Stimulated activated CD8-positive, alpha-beta memory T cell treated with anti-CD3 and anti-CD28 coated beads, Interleukin-15, amount 100 ng/mL, for 1 hour (primary cell): Measurements from ENCODE around the gene BCKDHB.
"Not testable (repeated sequence)": the region's sequence is repeated elsewhere in the genome, so short reads cannot be mapped to it uniquely, and the experiment has no call there.

Source experiments
- DNase-seq: peaks from one replicate; pipeline ENCODE4 v3.0.0-alpha.2; 2020; ENCODE audit warnings: low read depth

The BCKDHB gene

GRCh38 chr6:80209430-80209829 is 103.0 kb downstream of the BCKDHB start:
- no peak for DNase-seq

DNA sequence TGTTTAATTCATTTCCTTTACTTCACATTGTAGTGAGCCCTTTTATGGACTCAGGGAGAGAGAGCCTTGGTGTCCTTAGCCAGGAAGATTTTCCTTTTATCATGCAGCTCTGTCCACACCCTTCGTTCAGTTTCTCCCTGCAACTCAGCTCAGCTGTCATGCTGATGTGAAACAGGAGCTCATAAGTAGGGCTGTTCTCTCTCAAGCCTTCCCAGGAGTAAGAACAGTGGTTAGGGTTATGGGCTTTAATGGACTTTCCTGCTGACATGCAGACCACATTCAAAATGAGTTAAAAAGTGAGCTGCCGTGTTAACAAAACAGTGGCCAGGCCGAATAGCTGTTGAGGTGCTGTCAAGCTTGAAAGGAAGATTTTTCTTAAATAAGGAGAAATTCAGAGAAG is 104.1 kb downstream of the BCKDHB start:
- no peak for DNase-seq

GRCh38 chr6:80211286-80211685 is 104.8 kb downstream of the BCKDHB start:
- no peak for DNase-seq

DNA sequence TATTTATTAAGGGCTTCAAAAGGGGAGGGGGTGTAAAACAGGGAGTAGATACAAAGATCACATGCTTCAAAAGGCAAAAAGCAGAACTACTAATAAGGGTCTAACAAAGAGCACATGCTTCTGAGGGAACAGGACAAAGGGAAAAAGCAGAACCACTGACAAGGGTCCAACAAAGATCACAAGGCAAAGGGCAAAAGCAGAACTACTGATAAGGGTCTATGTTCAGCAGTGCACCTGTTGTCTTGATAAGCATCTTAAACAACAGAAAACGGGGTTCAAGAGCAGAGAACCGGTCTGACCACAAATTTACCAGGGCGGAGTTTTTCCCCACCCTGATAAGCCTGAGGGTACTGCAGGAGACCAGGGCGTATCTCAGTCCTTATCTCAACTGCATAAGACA is 105.4 kb downstream of the BCKDHB start:
- not testable (repeated sequence) for DNase-seq

- no peak for DNase-seq
These were observed 108.1 kb downstream of the BCKDHB start for GRCh38 chr6:80214436-80215022.

DNA sequence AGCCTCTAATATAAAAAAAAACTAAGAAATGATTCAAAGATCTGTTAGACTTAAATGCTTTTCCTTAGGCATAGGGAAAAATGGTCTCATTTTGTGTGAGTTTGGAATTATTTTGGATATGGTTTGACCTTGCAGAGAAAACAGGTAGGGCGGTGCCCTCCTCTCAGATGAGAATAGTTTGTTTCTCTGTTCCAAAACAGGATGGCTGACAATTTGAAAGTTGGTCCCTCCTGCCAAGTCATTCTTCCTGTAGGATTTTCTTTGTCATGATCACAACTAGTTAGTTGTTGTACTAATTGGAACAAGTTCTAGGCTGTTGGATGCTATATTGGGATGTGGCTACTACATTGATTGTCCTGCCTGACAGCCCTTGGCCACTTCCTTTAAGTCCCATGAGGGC is 108.6 kb downstream of the BCKDHB start:
- DNase-seq, result no peak

DNA sequence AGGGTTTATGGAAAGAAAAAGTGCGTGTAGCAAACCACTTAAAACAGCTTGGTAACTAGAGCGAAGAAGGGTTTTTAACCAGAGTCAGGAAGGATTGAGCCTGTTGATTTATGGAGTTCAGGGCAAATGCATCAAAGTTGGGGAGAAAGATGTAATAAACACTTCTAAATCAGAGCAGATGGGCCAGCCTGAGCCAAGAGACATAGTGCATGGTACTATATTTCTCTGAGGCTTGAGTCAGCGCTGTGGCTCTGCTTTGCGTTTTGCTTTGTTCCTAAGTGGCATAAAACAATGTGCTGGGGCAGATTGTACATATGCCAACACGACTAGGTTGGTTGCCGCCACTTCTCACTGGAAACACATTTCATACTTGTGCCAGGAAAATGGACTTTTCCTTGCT is 111.3 kb downstream of the BCKDHB start:
- DNase-seq, result no peak

DNA sequence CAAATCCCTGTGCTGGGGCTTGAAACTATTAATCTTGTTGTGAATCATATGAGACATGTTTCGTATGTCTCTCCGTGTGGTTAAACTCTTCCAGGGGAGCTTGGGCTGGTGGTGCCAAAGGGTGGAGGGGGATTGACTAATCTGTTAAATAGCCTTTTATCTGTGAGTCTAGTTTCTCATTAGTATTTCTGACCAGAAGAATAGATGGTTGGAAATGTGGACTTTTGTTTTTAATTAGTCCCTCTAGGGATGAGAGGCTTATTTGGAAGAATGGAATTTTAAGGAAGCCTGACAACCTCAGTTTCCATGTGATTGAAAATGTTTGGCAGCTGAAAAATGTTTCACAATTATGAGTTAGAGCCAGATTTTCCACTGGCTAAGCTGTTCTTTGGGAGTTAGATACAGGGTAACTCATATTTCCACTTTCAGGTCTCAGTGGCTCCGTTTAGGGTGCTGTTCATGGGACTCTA is 117.3 kb downstream of the BCKDHB start:
- no peak for DNase-seq

DNA sequence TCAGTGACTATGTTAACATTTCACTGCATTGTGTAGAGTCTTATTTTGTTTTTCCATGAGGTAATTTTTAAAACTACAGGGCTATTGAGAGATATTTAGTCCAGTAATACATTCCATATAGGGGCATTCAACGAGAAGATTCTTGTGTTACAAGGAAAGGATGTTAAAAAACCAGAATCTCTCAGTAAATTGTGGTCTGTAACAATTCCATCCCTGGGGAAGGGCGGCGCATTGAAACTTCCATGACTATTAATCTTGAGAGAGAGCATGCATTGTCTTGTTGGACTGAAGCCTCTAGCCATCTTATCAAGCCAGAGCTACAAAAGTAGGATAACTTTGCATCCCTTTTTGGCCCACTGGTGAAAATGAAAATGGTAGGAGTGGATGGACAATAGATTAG is 119.7 kb downstream of the BCKDHB start:
- DNase-seq, result no peak

DNA sequence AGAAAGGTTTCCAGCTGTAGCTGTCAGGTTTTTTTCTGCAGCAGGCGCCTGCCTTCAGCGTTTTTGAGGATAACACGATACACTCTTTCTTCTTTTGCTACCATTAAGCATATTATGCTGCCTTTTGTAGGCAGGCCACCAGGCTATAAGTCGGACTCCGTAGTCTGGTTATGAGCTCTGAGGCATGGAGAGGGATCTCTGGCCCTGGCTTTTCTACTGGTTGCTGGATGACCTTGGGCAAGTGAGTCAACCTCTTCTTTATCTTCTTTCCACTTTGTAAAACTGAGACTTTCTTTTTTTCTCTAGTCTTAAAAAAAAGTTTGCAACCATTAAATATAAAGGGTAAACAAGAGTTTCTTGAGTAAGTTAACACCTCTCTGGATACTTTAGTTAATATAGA is 120.2 kb downstream of the BCKDHB start:
- DNase-seq, result no peak

GRCh38 chr6:80227545-80228105 is 121.2 kb downstream of the BCKDHB start:
- DNase-seq, result no peak

GRCh38 chr6:80233262-80233661 is 126.8 kb downstream of the BCKDHB start:
- no peak for DNase-seq

DNA sequence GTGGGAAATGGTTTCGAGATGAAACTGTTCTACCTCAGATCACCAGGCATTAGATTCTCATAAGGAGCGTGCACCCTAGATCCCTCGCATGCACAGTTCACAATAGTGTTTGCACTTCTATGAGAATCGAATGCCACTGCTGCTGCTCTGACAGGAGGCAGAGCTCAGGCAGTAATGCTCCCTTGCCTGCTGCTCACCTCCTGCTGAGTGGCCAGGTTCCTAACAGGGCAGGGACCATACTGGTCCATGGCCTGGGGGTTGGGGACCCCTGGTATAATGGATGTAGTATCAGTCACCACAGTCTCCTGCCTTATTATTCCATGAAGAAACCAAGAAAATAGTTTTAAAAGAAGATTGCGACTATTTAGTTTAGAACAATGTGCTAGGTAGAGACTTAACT is 127.5 kb downstream of the BCKDHB start:
- no peak for DNase-seq

DNA sequence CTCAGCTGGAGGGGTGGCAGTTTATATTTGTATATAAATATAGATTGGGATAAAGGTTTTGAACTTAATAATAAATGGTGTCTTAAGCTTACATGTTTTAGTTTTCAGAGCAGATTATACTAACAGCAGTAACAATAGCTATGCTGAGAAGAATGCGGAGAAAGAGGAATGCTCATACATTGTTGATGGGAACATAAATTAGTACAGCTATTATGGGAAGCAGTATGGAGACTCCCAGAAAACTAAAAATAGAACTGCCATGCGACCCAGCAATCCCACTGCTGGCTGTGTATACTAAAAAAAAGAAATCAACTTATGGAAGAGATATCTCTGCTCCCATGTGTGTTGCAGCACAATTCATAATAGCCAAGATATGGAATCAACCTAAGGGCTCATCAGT is 127.9 kb downstream of the BCKDHB start:
- DNase-seq, result no peak

- DNase-seq, result no peak
These were observed 128.4 kb downstream of the BCKDHB start for GRCh38 chr6:80234908-80235307.

GRCh38 chr6:80235647-80236046 is 129.2 kb downstream of the BCKDHB start:
- DNase-seq, result no peak

DNA sequence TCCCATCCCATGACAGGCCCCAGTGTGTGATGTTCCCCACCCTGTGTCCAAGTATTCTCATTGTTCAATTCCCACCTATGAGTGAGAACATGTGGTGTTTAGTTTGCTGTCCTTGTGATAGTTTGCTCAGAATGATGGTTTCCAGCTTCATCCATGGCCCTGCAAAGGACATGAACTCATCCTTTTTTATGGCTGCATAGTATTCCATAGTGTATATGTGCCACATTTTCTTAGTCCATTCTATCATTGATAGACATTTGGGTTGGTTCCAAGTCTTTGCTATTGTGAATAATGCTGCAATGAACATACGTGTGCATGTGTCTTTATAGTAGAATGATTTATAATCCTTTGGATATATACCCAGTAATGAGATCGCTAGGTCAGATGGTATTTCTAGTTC is 132.3 kb downstream of the BCKDHB start:
- DNase-seq, result not testable (repeated sequence)

DNA sequence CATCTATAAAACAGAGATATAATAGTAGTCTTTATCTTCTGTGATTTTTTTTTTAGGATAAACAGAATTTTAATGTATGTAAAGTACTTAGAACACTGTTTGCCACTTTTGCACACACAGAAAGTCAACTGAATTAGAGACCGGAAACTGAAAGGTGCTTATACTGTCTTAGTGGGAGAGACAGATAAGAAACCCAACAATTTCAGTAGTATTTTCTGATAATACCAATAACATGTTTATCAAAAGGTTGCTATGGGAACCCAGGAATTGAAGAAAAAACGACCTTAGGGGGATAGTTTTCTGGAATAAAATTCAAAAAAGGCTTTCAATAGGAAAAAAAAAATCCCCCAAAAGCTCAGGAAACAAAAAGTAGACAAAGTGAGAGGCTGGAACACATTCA is 138.6 kb downstream of the BCKDHB start:
- DNase-seq, result no peak

DNA sequence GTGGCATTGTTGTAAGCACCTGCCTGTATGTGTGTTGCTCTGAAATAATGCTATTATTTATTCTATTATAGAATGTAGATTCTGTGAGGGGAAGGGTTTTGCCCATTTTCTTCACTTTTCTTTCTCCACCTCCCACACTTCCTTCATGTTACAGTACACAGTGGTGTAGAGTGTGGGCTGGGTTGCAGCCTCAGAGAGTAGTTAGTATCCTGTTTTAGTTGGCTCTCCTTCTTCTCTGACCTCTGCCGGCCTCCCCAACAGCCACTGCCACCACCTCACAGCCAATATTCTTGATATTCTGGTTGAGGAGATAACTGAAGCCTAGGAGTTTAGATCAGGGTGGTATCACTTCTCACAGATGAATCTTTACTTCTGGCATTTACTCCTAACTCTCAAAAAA is 143.4 kb downstream of the BCKDHB start:
- no peak for DNase-seq

DNA sequence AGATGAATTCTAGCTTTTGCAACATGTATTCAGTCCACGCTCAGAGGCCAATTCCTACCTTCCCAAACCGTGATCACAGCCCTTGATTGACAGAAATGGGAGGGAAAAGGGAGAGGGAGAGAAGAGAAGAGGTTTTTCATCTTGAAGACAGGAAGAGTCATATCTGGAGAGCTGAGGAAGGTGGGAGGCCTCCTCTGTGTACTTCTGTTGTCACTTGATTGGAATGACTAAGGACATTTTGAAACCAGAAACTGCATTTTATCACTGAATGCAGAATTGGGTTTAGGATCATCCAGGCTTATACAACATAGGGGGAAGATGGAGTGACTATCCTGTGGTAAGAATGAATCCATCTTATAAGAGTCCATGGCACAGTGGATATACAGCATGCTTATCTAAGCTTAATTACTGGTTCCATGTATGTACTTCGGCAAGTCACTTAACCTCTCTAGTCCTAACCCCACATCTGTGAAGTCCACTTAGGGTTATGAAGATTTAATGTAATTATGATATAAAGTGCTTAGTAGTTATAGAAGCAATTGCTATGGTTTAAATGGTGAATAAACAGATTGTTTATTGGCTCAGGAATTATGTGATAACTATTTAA is 144.0 kb downstream of the BCKDHB start:
- DNase-seq, result no peak

DNA sequence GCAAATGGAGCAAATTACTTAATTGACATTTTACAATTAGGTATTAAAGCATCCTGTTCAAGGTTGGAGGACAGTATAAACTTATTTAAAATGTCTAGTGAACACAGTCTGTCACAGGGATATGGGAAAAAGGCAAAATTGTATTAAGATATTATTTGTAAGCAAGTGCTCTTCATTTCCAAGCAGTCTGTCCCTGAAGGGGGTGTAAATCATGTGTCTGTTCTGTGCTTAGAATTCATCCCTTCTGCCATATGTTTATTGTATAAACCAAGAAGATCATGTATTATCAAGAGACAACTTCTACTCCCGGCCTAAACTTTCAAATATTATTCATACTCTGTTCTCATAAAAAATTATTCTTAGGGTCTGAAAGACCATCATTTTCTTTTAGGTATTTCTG is 144.8 kb downstream of the BCKDHB start:
- no peak for DNase-seq

DNA sequence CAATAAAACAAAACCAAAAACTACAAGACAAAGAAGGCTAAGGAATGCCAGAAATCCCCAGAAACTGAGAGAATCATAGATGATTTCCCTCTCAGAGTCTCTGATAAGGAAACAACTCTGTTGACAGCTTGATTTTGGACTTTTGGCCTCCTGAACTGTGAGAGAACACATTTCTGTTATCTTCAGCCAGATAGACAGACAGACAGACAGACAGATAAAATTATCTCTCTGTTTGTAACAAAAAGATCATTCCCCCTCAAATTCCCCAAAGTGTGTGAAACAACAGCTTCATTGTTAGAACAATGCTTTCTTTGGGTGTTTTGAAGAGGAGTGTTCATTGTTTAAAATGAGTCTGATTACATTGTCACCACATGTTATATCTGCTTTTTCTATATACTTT is 148.2 kb downstream of the BCKDHB start:
- no peak for DNase-seq

DNA sequence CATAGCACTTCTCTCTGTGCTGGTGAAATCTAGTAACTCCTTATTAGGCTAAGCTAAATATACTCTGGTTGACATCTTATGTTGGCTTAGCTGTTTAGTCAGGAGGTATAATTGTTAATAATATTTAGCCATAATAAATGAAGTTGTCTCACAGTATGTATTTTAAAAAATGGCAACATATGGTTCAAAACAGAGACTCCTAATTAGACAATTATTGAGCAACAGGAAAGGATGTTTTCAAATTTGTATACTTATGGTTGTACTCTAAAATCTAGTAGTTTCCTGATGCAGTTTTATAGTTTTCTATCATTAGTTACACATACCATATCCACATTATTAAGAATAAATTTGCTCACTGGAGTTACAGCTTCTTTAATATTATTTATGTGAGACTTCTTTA is 150.2 kb downstream of the BCKDHB start:
- no peak for DNase-seq

DNA sequence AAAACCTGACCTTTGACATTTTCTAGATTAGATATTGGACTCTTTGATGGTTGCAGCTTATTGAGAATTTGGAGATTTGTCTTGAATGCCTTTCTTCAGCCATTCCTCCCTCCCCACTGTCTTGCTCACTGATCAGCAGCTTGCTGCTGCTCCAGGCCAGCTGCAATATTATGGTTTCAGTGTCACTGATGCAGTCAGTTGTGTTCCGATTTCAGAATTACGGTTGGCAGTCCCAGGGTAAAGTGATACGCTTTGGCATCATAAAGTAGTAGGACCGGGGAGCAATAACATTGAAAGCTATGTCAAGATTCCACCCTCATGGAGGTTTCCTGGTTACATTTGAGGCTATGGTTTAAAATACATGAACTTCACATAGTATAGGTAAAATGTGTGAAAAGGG is 152.6 kb downstream of the BCKDHB start:
- no peak for DNase-seq
